ENCODE data around the gene KATNA1. TPM values are rescaled to one million over a fixed set of nuclear protein-coding genes. Genes with fewer than 3 reads are reported as not detected.

The KATNA1 gene
- polyA plus RNA-seq, 1 of the 3 experiments (the other 2 are of a cell fraction) = 13.2 TPM

GRCh38 chr6:149560736-149561135 lies 87.8 kb downstream of the KATNA1 start:
- no peak overlapping the region for H3K4me3 ChIP-seq (ENCODE audit: low read depth in 2 of 2, low read length in 1 of 2)
- TF ChIP-seq RCOR1 (IDR thresholded peaks at IDR 0.05; ENCODE audit: low read length) (no peak), CTCF (IDR thresholded peaks at IDR 0.05) (peak; percentile 58)
- peaks cover 36% of the 10 kb centered on the region for H3F3A ChIP-seq (replicated peaks; ENCODE audit: insufficient read depth)
- no peak overlapping the region for H3K4me2 ChIP-seq
- H3K4me1 ChIP-seq (ENCODE audit: control insufficient read depth in 1 of 2, insufficient read depth in 2 of 2, low read depth in 1 of 2, low read length in 1 of 2) = peaks cover 0 to 4% of the 10 kb centered on the region in 2 experiments; a peak in 2 of 4 replicates
- H2AFZ ChIP-seq (ENCODE audit: low read depth) = no peak overlapping the region
- H3K9me3 ChIP-seq = no peaks in the 10 kb centered on the region
- no peaks in the 10 kb centered on the region for H4K20me1 ChIP-seq (ENCODE audit: insufficient read depth)
- POLR2A ChIA-PET = no interaction called here
- no peaks in the 10 kb centered on the region for H3K79me2 ChIP-seq (ENCODE audit: insufficient read depth)
- H3K9ac ChIP-seq = no peak overlapping the region
- no peak overlapping the region for H3K27ac ChIP-seq (ENCODE audit: low read depth in 2 of 2, low read length in 1 of 2)
- no peaks in the 10 kb centered on the region for H3K9me2 ChIP-seq
- CTCF ChIA-PET = interaction anchor here (1.0 to 1.4 kb wide), 5 partner anchors 9 to 157 kb away, joined by 3 to 17 read pairs (median 6); partner anchors contain the start of genes LATS1 and PPIL4
- H3K27me3 ChIP-seq (ENCODE audit: insufficient read depth) = no peaks in the 10 kb centered on the region
- 34% methylated on average over 3 of the region's 3 CpGs for WGBS (ENCODE audit: low lambda C conversion rate)
- DNase-seq = peak; percentile 53
- no peaks in the 10 kb centered on the region for H3K36me3 ChIP-seq (replicated peaks in 1 of 2; ENCODE audit: control insufficient read depth in 1 of 2, insufficient read depth in 2 of 2, low read length in 1 of 2)

- no peaks in the 10 kb centered on the region for H3K36me3 ChIP-seq (replicated peaks in 1 of 2; ENCODE audit: control insufficient read depth in 1 of 2, insufficient read depth in 2 of 2, low read length in 1 of 2)
- H3K9ac ChIP-seq = no peak overlapping the region
- 47% methylated on average over 2 of the region's 2 CpGs for WGBS (ENCODE audit: low lambda C conversion rate)
- no peak overlapping the region for H3K27ac ChIP-seq (ENCODE audit: low read depth in 2 of 2, low read length in 1 of 2)
- no peak overlapping the region for H3K4me3 ChIP-seq (ENCODE audit: low read depth in 2 of 2, low read length in 1 of 2)
- H3K9me3 ChIP-seq = no peaks in the 10 kb centered on the region
- TF ChIP-seq ELF1 (IDR thresholded peaks at IDR 0.05) = no peak
- TF ChIP-seq USF2 (IDR thresholded peaks at IDR 0.05; ENCODE audit: borderline replicate concordance, low read depth, low read length) = no peak
- no peak for TF ChIP-seq CTCF (IDR thresholded peaks at IDR 0.05)
- no peak for TF ChIP-seq GABPA (IDR thresholded peaks at IDR 0.05; ENCODE audit: low read depth)
- TF ChIP-seq NFIC (IDR thresholded peaks at IDR 0.05; ENCODE audit: borderline replicate concordance) = no peak
- TF ChIP-seq USF1 (IDR thresholded peaks at IDR 0.05; ENCODE audit: borderline replicate concordance, low read depth) = no peak
- TF ChIP-seq JUND (IDR thresholded peaks at IDR 0.05) = no peak
- TF ChIP-seq MXI1 (IDR thresholded peaks at IDR 0.05; ENCODE audit: low read depth, low read length) = no peak
- no peak for TF ChIP-seq EZH2phosphoT487 (IDR thresholded peaks at IDR 0.05; ENCODE audit: borderline replicate concordance, low read depth)
- no peak for TF ChIP-seq FOSL2 (IDR thresholded peaks at IDR 0.05; ENCODE audit: borderline replicate concordance, low read depth)
- TF ChIP-seq SIN3A (IDR thresholded peaks at IDR 0.05; ENCODE audit: borderline replicate concordance, low read depth, low read length) = no peak
- H2AFZ ChIP-seq (ENCODE audit: low read depth) = no peak overlapping the region
- peaks cover 0 to 4% of the 10 kb centered on the region in 2 experiments; a peak in 1 of 4 replicates for H3K4me1 ChIP-seq (ENCODE audit: control insufficient read depth in 1 of 2, insufficient read depth in 2 of 2, low read depth in 1 of 2, low read length in 1 of 2)
- POLR2A ChIA-PET = no interaction called here
- H4K20me1 ChIP-seq (ENCODE audit: insufficient read depth) = no peaks in the 10 kb centered on the region
- CTCF ChIA-PET = interaction anchor here (1.1 kb wide), 1 partner anchor 9 kb away, joined by 6 read pairs; no protein-coding TSS in a partner anchor
- H3K79me2 ChIP-seq (ENCODE audit: insufficient read depth) = no peaks in the 10 kb centered on the region
- no peaks in the 10 kb centered on the region for H3K27me3 ChIP-seq (ENCODE audit: insufficient read depth)
- H3F3A ChIP-seq (replicated peaks; ENCODE audit: insufficient read depth) = peaks cover 32% of the 10 kb centered on the region
- no peaks in the 10 kb centered on the region for H3K9me2 ChIP-seq
- no peak overlapping the region for H3K4me2 ChIP-seq
- no peak for DNase-seq
Measured at GRCh38 chr6:149559389-149559788, 89.1 kb downstream of the KATNA1 start.
